Adrenal gland (tissue), 19 donors: Measurements from ENCODE around the gene EMCN. TPM values are rescaled to one million over a fixed set of nuclear protein-coding genes. Genes with fewer than 3 reads are reported as not detected.

Source experiments
- DNase-seq, 7 donors: peaks; one replicate each; pipeline ENCODE4 v3.0.0-alpha.2; 2019 to 2020
- H3K27ac ChIP-seq, 5 donors: fragments of 200-600 bp; sonication (generic) in 4 of 5; 1 replicate in 3 of 5; 2 replicates in 2 of 5; pipeline versions ENCODE4 v1.5.1 to v1.8.0; 2016 to 2020; ENCODE audit warnings: mild to moderate bottlenecking in 1 of 5
- H3K27me3 ChIP-seq: fragments of 200-600 bp; 2 replicates; pipeline ENCODE4 v1.8.0; 2021
- H3K36me3 ChIP-seq, 2 donors: fragments of 200-600 bp; replicated peaks in 1 of 2; 1 replicate in 1 of 2; 2 replicates in 1 of 2; pipeline versions ENCODE4 v1.5.1 to v1.8.0; 2018 to 2022
- H3K4me1 ChIP-seq, 2 donors: fragments of 200-600 bp; replicated peaks in 1 of 2; 1 replicate in 1 of 2; 2 replicates in 1 of 2; pipeline versions ENCODE4 v1.5.1 to v1.8.0; 2018 to 2021
- H3K4me3 ChIP-seq, 4 donors: fragments of 200-600 bp; sonication (generic) in 3 of 4; one replicate each; pipeline ENCODE4 v1.5.1; 2016 to 2018
- H3K9me3 ChIP-seq, 3 donors: fragments of 200-600 bp; sonication (generic) in 1 of 3; replicated peaks in 1 of 3; 1 replicate in 2 of 3; 2 replicates in 1 of 3; pipeline versions ENCODE4 v1.5.1 to v1.8.0; 2016 to 2021
- POLR2A ChIP-seq, 2 donors: fragments of 450-650 bp; IDR thresholded peaks; one replicate each; pipeline ENCODE4 v1.6.1; 2017; ENCODE audit warnings: antibody characterized with exemption in 2 of 2, mild to moderate bottlenecking in 2 of 2, moderate library complexity in 1 of 2
- WGBS, 4 donors: extraction: QIAGEN DNeasy Blood & Tissue Kit in 2 of 4; methylation state at CpG; one replicate each; pipeline versions ENCODE4 v1.1.5 to v1.1.7; 2013 to 2017; 5-methylcytosine and 5-hydroxymethylcytosine counted together
- intact Hi-C, 2 donors: fragments of 100-400 bp; cut with DNase I; formaldehyde crosslinking; loops; one replicate each; pipeline versions ENCODE4 v1.14.1 to v1.15.0; 2022 to 2023
- long read RNA-seq, 10 donors: library from polyadenylated mRNA in 3 of 10; unstranded in 2 of 10; stranded (forward) in 1 of 10; transcript quantifications; one replicate each; pipeline ENCODE4 v2.0.0 and lab custom pipeline, GENCODE V29; 2021 to 2026
- polyA plus RNA-seq, 3 donors: library from polyadenylated mRNA; stranded (reverse); fragments of 200-250 nt in 2 of 3; fragments of 350-450 nt in 1 of 3; fragmentation: Illumina TruSeq in 1 of 3; extraction: RNeasy Lipid Tissue Mini Kit (QIAGEN cat#74804) in 1 of 3; gene quantifications; one replicate each; pipeline ENCODE4 v1.2.3, GENCODE V29; 2013 to 2014
- total RNA-seq, 9 donors: library from RNA; depleted of rRNA in 4 of 9; stranded (reverse); fragments of >200 nt in 4 of 9; fragments of 120-200 nt in 1 of 9; fragmentation: NEBNext Ultra II Directional in 1 of 9; extraction: Animal tissue kit (Norgen Biotek cat#: 25700) in 1 of 9; gene quantifications; one replicate each; pipeline versions ENCODE4 v1.1.0 to v1.2.4, GENCODE V29; 2013 to 2023
- TF ChIP-seq, protein P1 (sequence below), 6 experiments: fragments of 450-650 bp in 4 of 6; fragments of 200-600 bp in 2 of 6; sonication (generic) in 1 of 6; IDR thresholded peaks; 1 replicate in 5 of 6; 2 replicates in 1 of 6; pipeline versions ENCODE4 v1.5.1 to v1.8.0; 2016 to 2021; ENCODE audit warnings: antibody characterized with exemption in 6 of 6, mild to moderate bottlenecking in 2 of 6, moderate library complexity in 1 of 6
- donor health status: healthy with polysubstance abuse.
- donor health status: Bipolar disorder and iron deficiency.
- donor health status: DM: yes; HTN: yes; CAD: no.
- donor health status: DM: no; HTN: no; CAD: no.
- donor health status: DM: no; HTN: no; CAD: no.
- donor health status: DM: yes; HTN: yes; CAD: no.

Gene EMCN, protein sequence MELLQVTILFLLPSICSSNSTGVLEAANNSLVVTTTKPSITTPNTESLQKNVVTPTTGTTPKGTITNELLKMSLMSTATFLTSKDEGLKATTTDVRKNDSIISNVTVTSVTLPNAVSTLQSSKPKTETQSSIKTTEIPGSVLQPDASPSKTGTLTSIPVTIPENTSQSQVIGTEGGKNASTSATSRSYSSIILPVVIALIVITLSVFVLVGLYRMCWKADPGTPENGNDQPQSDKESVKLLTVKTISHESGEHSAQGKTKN
- total RNA-seq = 10 to 100 TPM; 18.0 to 86.1 (median 37.3) TPM
- polyA plus RNA-seq = 10 to 100 TPM; 14.6 to 82.0 (median 17.4) TPM
- long read RNA-seq, donor 1, full-length matches to known transcripts = 19 of 19 reads
- long read RNA-seq, donor 1, partial matches to known transcripts = 0 of 19 reads
- long read RNA-seq, donor 1, other reads (novel, unspliced or antisense) = 0 of 19 reads
- long read RNA-seq, donor 2, full-length matches to known transcripts = 6 of 11 reads
- long read RNA-seq, donor 2, partial matches to known transcripts = 5 of 11 reads
- long read RNA-seq, donor 2, other reads (novel, unspliced or antisense) = 0 of 11 reads
- long read RNA-seq, donor 3, full-length matches to known transcripts = 13 of 28 reads
- long read RNA-seq, donor 3, partial matches to known transcripts = 15 of 28 reads
- long read RNA-seq, donor 3, other reads (novel, unspliced or antisense) = 0 of 28 reads
- long read RNA-seq, donor 4, full-length matches to known transcripts = 19 of 27 reads
- long read RNA-seq, donor 4, partial matches to known transcripts = 3 of 27 reads
- long read RNA-seq, donor 4, other reads (novel, unspliced or antisense) = 5 of 27 reads
- long read RNA-seq, donor 5, full-length matches to known transcripts = 40 of 49 reads
- long read RNA-seq, donor 5, partial matches to known transcripts = 1 of 49 reads
- long read RNA-seq, donor 5, other reads (novel, unspliced or antisense) = 8 of 49 reads
- long read RNA-seq, donor 6, full-length matches to known transcripts = 11 of 15 reads
- long read RNA-seq, donor 6, partial matches to known transcripts = 0 of 15 reads
- long read RNA-seq, donor 6, other reads (novel, unspliced or antisense) = 4 of 15 reads
- long read RNA-seq, donor 7, full-length matches to known transcripts = 10 of 10 reads
- long read RNA-seq, donor 7, partial matches to known transcripts = 0 of 10 reads
- long read RNA-seq, donor 7, other reads (novel, unspliced or antisense) = 0 of 10 reads
- long read RNA-seq, donor 8, full-length matches to known transcripts = 11 of 11 reads
- long read RNA-seq, donor 8, partial matches to known transcripts = 0 of 11 reads
- long read RNA-seq, donor 8, other reads (novel, unspliced or antisense) = 0 of 11 reads
- long read RNA-seq, donor 9, full-length matches to known transcripts = 9 of 9 reads
- long read RNA-seq, donor 9, partial matches to known transcripts = 0 of 9 reads
- long read RNA-seq, donor 9, other reads (novel, unspliced or antisense) = 0 of 9 reads
- long read RNA-seq, donor 10, full-length matches to known transcripts = 1 of 1 reads
- long read RNA-seq, donor 10, partial matches to known transcripts = 0 of 1 reads
- long read RNA-seq, donor 10, other reads (novel, unspliced or antisense) = 0 of 1 reads

DNA sequence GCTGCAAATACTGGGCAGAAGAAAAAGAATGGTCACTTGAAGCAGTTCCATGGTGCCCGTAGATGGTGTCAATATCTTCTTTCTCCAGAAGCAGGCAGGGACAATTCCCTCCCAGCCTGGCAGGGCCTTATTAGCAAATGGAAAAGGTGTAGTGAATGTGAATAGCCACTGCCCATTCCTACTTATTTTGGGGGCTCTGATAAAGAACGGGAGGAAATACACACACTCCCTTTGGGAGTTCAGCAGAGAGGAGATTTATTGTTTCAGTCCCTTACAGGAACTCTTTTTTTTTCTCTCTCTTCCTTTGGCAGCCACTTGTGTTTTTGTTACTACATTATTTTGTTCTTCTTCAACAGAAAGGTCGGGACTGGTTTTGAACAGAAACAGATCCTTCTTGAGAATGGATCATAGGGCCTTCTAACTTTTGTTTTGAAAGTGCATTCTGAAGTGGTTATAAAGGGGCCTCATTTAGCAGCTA lies at the start of gene EMCN:
Gene EMCN (minus strand): TSS at position 159 of the 478 bp plus-strand sequence. CDS start 108 bp downstream, at position 51.
- no peak for TF ChIP-seq POLR2A (IDR thresholded peaks at IDR 0.05)
- TF ChIP-seq, protein P1, sequence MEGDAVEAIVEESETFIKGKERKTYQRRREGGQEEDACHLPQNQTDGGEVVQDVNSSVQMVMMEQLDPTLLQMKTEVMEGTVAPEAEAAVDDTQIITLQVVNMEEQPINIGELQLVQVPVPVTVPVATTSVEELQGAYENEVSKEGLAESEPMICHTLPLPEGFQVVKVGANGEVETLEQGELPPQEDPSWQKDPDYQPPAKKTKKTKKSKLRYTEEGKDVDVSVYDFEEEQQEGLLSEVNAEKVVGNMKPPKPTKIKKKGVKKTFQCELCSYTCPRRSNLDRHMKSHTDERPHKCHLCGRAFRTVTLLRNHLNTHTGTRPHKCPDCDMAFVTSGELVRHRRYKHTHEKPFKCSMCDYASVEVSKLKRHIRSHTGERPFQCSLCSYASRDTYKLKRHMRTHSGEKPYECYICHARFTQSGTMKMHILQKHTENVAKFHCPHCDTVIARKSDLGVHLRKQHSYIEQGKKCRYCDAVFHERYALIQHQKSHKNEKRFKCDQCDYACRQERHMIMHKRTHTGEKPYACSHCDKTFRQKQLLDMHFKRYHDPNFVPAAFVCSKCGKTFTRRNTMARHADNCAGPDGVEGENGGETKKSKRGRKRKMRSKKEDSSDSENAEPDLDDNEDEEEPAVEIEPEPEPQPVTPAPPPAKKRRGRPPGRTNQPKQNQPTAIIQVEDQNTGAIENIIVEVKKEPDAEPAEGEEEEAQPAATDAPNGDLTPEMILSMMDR (IDR thresholded peaks at IDR 0.05) = no peak
- Histone ChIP-seq H3K27ac (peak within 1 kb of the TSS in 2 of 5 donors; percentile 0 to 37), H3K27me3 (no peaks in the 10 kb centered on the region), H3K9me3 (no peaks in the 10 kb centered on the region), H3K36me3 (no peaks in the 10 kb centered on the region), H3K4me1 (peaks cover 0 to 6% of the 10 kb centered on the region in 2 donors), H3K4me3 (peak within 1 kb of the TSS in 2 of 4 donors; percentile 11 to 33)
- intact Hi-C loops = no loop called here
- peak in 2 of 7 donors; percentile 17 to 22 for DNase-seq
- WGBS, 4 donors = 24 to 35% (median 30%) methylated on average over 3 of the region's 3 CpGs

DNA sequence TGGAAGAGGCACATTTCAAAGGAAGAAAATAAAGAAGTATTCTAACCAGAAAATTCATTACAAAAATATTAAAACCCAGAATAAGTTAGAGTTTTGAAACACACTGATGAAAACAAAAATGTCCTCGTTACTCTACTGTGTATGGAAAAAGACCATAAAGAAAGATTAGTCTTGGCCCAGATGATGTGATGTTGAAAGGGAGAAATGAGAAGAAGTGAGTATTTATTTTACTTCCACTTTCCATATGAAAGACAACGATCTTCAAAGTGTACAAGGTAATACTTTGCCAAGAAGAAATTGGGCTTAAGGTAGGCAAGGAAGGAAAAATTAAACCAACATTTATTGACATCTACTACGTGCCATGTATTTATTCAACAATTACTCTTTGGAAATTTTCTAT lies 48.6 kb upstream of the EMCN start:
- Histone ChIP-seq H3K9me3 (no peaks in the 10 kb centered on the region), H3K27me3 (no peaks in the 10 kb centered on the region)
- TF ChIP-seq POLR2A (IDR thresholded peaks at IDR 0.05) = no peak
- TF ChIP-seq, protein P1 (IDR thresholded peaks at IDR 0.05) = no peak

DNA sequence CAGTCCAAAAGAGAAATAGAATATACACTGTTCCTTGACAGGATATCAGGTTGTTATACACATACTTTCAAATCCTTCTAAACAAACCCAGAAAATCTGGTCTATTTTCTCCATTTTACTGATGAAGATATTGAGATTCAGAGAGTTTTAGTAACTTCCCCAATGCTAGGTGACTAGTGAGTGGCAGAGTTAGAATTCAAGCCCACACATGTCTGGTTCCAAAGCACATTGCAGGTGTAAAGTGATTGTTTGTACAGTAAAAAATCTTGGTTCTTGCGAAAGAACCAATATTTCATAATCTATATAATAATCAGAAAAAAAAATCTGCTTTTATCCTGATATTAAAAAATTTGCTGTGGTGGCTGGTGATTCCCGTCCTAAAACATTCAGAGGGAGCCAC lies 39.5 kb upstream of the EMCN start:
- DNase-seq = no peak
- no peaks in the 10 kb centered on the region for H3K27me3 ChIP-seq
- WGBS, 4 donors = 93 to 96% (median 94%) methylated on average over 2 of the region's 2 CpGs
- no peak overlapping the region for H3K27ac ChIP-seq
- no peak overlapping the region for H3K4me3 ChIP-seq
- peaks cover 0 to 4% (median 0%) of the 10 kb centered on the region in 3 donors for H3K9me3 ChIP-seq
- intact Hi-C loops = no loop called here
- no peaks in the 10 kb centered on the region for H3K4me1 ChIP-seq
- no peaks in the 10 kb centered on the region for H3K36me3 ChIP-seq
- TF ChIP-seq POLR2A (IDR thresholded peaks at IDR 0.05) = no peak
- TF ChIP-seq, protein P1 (IDR thresholded peaks at IDR 0.05) = no peak

More for the DNA sequence above, 48.6 kb upstream of the EMCN start:
- no peak overlapping the region for H3K27ac ChIP-seq
- DNase-seq = no peak
- WGBS, 4 donors = 80 to 87% (median 86%) methylated on average over 3 of the region's 3 CpGs
- no peaks in the 10 kb centered on the region for H3K4me1 ChIP-seq
- no peak overlapping the region for H3K4me3 ChIP-seq
- intact Hi-C loops = no loop called here
- no peaks in the 10 kb centered on the region for H3K36me3 ChIP-seq
